HG03045 (cell line): Measurements from ENCODE around the gene ELMO2.

ENCODE experiments used
- ATAC-seq: cut with Tn5 transposase; IDR thresholded peaks from one replicate; pipeline ENCODE4 v1.9.1; 2021; ENCODE audit warnings: mild to moderate bottlenecking, moderate library complexity; ENCODE audit not compliant: unreplicated experiment

Gene ELMO2

DNA sequence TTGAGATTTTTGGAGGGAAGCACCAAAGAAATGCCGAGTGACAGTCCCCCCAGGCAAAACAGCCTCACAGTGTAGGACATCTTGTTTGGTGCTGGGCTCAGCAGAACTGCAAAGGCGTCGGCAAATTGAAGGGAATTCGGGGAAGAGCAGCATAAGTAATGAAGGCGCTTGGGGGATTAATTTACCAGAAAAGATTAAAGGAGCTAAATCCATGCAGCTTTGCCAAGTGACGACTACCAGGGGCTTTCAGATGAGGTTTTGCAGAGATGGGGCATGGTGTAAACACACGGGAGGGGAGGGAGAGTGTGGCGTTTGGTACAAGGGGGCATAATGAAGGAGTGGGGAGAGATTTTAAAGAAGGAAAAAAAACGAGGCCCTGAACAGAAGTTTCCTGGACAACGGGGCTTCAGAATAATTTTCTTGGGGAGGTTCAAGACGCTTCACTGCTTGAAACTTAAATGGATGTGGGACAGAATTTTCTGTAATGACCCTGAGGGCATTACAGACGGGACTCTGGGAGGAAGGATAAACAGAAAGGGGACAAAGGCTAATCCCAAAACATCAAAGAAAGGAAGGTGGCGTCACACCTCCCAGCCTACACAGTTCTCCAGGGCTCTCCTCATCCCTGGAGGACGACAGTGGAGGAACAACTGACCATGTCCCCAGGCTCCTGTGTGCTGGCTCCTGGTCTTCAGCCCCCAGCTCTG, 52.8 kb downstream of the ELMO2 start:
- ATAC-seq, result no peak

DNA sequence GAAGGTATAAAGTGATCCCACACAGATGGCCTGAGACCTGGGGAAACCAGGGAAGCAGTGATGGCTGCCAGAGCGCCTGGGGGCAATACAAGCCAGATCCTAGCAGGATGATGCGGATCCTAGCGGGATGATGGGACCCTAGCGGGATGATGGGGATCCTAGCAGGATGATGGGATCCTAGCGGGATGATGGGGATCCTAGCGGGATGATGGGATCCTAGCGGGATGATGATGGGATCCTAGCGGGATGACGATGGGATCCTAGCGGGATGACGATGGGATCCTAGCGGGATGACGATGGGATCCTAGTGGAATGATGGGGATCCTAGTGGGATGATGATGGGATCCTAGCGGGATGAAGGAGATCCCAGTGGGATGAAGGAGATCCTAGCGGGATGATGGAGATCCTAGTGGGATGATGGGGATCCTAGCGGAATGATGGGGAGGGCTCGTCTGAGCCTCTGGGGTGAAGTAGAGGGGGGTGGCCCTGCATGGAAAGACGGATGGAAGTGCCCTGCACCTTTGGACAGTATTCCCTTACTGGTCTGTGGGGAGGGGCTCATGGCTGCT, 54.0 kb downstream of the ELMO2 start:
- no peak for ATAC-seq

DNA sequence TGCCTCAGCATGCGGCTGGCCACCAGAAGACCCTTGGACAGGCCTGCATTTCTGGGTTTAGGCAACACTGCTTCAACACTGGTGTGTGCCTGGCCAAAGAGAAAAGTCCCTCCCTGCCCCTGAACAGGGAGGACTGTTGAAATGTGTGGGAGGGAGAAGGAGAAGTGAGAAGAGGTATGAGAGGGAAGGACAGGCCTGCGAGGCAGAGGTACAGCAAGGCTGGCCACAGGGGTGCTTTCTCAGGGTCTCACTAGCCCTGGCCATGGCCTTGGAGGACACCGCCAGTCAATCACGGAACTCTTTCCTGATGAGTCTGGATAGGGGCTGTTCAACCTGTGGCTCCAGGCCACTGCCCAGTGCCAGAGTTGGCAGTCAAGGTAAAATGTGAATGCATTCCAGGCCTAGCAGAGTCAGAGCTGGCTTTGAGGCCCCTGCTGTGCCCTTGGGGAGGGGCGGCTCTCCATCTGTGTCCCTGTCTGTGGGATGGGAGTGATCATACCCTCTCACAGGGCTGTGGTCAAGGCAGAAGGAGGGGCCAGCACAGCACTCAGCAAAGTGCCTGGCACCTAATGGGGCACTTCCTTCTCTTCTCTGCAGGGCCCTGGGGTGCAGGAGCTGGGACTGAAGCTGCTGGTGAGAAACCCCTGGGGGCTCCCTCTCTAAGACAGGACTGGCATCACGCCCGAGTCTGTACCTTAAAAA, 54.9 kb downstream of the ELMO2 start:
- ATAC-seq, result no peak

DNA sequence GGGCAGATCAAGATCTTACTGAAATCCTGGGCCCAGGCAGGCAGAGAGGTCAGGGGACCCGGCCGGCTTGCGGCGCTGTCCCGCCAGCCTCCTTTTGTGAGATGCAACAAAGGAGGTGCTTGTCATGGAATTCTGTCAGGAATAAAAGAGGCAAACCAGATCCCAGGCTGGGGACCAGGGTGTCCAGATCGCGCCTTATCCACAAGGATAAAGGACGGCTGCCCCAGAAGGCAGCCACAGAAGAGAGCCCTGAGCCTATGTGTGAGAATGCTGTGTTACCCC, 55.5 kb downstream of the ELMO2 start:
- no peak for ATAC-seq

DNA sequence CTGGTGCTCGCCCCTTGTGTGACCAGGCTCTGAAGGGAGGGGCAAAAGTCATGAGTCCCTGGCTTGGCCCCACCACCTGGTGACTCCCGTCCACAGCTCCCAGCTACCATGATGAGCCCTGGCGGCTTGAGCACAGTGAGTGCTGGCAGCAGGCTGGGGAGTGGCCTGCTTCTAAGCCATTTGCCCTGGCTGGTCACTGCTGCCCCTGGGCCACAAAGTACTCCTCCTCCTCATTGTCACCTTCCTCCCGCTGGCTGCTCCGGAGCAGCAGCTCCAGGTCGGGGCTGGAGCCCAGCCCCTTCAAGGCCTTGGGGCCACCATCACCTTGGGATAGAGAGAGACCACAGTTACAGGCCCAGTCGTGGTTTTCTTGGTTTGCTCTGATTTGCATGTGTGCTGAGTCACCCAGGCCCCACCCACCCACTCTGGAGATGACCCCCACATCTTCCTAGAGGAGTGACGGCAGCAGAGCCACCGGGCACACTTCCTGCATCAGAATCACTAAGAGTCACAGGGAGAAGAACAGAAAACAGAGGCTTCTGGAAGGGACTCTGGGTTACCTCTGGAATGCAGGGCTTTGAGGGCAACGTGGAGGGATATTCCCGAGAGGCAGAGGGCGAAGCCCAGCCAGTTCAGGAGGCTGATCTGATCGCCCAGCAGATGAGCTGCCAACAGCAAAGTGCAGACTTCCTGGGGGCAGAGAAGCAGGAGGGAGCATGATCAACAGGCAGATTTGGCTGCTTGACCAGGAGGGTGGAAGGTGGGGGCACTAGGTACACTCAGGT, 56.0 kb downstream of the ELMO2 start:
- peak; percentile 48 for ATAC-seq

DNA sequence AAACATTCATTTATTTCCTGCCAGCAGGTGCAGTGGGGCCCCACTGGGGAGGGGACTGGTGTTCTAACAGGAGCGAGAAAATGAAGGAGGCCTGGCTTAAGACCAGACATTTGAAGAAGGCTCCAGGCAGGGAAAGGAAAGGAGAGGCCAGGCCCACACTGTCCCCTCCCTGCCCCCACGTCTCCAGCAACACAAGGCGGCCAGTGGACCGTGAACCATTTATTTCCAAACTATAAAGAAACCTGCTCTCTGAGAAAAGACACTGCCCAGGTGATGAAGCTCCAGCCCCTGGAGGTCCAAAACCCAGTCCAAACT, 56.7 kb downstream of the ELMO2 start:
- peak; percentile 21 for ATAC-seq

DNA sequence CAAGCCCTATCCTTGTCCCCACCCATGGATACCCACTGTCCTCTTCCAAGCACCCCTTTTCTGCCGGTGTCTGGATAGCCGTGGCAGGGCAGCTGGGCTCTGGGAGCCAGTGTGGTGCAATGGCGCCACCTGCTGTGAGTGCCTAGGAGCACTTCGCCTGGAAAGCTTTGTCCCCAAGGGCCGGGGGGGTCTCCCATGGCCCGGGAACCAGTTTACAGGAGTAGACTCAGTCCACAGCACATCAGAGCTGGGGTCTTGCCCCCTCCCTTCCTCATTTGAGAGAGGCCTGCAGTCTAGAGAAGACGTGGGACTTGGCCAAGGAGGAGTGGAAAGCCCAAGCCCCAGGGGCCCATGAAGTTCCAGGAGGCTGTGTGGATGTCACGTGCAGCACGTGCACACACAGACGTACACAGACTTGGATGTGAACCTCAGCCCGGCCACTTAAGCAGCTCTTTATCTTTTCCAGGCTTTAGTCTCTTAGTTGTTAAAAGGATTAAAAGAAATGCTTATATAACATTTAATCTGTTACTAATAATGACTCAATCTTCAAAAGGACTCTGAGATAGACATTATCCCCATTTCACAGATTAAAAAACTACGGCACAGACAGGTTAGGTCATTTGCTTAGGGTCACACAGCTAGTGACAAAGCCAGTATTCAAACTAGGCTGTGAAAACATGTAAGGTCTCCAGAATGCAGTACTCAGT, 57.2 kb downstream of the ELMO2 start:
- ATAC-seq, result no peak

DNA sequence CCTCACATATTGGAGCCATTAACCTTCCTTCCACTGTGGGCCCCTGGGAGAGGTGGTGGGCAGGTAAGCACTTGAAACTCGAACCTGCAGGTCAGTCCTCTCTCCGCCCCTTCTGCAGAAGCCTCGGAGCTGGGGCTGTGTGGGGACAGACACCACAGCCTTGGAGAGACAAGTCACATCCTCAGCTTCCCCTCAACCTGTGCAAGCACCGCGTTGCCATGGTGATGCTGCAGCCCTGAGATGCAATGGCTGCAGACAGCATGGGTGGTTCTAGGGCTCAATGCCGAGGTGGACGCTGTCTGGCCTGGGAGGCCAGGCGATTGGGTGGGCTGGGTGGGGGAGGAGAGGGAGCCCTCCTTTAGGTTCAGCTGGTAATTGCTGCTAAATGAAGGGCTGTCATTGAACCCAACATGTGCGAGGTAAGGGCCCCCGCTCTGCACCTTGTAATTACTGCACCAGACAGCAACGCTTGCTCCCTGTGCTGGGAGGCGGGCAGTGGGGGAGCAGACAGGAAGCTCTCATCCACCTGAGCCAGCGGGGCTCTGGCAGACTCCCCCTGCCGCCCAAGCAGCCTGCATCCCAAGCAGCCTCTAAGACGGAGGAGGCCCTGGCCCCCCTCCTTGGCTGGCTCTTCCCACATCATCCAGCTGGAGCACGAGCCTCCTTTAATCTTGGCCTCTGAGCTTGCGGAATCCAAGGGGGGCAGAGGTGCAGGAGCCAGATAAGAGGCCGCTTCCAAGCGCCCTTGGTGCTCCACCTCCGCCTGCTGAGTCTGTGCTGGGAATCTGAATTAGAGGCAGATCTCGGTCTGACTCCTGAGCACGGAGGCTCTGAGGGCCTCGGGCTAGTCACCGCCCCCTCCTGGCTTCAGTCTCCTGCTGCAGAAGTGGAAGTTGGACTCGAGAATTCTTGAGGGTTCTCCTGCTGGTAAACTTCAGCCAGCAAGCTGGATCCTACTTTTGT, 58.3 kb downstream of the ELMO2 start:
- ATAC-seq, result no peak

DNA sequence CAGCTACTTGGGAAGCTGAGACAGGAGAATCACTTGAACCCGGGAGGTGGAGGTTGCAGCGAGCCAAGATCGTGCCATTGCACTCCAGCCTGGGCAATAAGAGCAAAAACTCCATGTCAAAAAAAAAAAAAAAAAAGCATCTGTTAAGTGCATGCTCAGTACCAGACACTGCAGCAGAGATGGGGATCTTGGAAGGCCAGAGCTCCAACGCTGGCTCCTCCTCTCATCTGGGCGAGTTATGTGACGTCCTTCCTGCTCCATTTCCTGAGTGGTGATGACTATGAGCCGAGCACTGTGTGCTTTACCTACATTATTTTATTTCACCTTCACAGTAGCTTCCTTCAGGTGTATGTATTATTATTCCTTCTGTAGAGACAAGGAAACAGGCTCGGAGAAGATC, 59.6 kb downstream of the ELMO2 start:
- no peak for ATAC-seq

DNA sequence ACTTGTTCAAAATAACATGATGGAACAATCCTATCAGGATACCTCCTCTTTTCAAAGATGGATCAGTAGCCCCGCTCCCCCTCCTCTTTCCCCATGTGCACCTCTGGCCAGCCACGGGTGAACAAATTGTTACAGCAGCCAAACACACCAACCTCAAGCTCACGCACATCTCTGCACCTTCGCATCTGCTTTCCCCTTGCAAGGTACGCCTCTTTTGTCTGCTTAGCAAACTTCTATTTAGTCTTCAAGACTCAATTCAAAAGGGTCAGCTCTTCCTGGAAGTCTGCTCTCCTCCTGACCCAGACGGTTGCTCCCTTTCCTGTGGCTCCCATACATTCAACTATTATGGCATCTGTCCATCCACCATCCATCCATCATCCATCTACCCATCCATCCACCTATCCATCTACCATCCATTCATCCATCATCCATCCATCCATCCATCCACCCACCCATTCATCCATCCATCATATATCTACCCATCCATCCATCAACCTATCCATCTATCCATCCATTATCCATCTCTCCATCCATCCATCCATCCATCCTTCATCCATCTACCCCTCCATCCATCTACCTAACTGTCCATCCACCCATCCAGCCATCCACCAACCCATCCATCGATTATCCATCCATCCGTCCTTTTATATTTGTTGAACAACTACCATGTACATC, 61.8 kb downstream of the ELMO2 start:
- ATAC-seq, result no peak

DNA sequence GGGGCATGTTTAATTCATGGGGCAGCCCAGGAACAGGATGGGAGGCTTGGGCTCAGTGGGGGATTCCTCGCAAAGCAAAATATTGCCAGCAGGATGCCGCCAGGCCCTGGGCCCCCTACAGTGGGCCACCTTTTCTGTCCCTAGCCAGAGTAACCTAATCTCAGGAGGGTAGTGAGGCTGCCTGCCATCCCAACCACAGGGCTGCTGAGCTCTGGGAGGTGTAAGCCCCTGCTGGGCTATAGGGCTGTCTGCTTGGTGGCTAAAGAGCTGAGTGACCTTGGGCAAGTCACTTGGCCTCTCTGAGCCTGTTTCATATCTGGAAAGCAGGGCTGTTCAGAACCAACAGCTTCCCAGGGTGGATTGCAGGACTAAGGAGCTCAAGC, 62.4 kb downstream of the ELMO2 start:
- ATAC-seq, result no peak

DNA sequence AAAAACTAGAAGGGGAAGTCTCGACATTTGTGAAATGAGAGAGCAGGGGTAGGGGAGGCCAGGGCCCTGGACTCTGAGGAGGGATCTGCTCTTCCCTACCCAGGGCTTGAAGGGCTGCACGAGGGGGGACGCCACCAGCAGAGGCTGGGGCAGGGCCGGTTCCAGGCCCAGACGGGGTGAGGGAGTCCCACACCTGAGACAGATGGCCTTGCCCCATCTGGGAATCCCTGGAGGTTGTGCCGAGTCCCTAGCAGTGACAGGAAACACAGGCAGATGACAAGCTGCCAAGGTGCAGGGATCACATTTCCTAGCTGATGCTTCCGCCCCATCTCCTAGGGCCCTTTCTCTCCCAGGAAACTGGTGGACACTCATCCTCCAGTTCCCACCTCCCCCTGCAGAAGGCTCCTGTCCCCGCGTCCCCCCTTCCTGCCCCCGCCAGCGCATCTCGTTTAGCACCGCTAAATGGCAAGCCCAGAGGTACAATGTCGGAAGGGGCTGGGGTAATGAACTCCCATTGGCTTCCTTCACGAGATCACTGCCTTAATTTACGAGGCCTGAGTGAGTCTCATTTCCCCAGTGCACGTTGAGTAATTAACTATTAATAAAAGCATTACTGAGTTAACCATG, 63.0 kb downstream of the ELMO2 start:
- ATAC-seq, result no peak

DNA sequence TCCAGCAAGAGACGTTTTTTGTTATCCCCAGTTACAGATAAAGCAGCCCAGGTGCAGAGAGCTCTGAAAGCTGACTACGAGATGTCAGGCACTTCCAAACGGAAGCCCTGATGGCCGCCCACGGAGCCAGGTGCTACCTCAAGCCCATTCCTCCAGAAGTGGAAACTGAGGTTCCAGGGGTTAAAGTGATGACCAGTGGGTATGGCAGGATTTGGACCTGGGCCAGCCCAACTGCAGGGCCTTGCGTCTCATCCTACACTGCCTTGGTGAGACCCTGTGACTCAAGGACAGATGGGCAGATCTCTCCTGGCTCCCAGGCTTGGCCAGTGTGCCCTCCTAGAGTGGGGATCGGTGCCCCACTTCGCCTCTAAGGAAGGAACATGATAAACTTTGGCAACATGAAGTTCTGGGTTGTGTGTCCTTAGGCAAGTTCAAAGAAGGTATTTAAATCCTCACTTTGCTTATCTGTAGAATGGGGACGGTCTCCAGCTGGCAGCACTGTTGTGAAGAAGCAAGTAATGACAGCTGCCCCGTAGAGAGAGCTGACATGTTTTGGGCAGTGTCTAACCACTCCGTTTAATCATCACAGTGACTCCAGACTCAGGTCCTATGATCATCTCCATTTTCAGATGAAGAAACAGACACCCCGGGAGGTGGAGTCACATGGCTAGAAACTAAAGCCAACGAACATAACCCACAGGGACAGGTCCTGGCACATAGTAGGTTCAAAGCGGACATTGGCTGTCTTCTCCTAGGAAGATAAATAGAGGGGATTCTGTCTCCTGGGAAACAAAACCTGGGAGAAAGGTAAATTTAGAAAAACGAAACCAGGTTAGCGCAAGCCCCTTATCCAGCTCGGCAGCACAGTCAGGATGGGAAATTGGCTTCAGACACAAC, 63.7 kb downstream of the ELMO2 start:
- no peak for ATAC-seq

DNA sequence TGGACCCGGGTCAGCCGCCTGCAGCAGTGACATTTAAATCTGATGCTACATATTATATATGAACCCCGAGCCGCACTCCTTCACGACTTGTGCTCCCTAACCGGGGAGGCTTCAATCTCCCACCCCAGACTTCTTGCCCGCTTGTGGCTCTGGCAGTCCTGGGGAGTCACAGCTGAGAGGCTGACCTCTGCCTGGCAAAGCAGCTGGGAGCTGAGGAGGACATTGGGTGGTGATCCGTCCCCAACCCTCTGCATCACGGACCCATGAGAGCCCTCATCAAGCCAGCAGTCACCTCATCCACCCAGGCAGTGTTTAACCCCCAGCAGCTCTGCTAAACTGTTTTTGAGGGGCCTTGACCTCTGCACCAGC, 64.4 kb downstream of the ELMO2 start:
- no peak for ATAC-seq

DNA sequence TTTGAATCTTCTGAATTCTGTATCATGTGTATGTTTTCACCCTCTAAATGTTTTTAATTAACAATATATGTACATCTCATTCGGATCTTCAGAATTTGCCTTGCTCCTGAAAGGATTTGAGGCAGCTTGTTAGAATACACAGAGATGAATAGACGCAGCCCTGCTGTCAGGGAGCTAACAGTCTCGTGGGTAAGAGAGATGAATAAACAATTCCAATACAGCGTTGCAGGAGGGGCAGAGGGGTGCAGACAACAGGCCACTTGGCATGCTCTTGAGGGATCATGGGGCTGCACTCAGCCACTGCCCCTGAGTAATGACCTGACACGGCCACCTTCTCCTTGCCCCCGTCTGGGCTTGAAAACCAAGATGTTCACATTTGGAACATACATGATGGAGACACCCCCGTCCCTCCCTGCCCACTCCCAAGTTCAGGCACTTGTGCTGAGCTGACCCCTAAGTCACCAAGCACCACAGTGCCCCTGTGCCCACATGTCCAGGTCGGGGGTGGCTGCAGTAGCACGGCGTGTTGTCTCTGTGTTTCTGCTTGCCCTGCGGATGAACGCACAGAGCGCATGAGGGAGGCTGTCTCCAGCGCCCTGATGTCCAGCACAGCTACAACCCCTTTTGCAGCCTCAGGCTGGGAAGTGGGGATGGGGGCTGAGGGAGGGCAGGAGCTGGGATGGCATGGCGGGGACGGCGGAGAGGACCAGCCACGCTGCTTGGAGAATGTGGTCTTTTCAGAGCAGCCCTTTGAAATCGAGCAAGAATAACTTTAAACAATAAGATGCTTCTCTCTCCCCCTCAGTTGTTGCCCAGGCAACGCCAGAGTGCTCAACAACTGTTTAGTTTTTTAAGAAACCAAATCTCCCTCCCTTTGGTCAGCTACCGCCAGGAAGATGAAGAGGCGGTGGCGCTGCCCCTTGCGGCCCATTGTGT, 65.1 kb downstream of the ELMO2 start:
- no peak for ATAC-seq

DNA sequence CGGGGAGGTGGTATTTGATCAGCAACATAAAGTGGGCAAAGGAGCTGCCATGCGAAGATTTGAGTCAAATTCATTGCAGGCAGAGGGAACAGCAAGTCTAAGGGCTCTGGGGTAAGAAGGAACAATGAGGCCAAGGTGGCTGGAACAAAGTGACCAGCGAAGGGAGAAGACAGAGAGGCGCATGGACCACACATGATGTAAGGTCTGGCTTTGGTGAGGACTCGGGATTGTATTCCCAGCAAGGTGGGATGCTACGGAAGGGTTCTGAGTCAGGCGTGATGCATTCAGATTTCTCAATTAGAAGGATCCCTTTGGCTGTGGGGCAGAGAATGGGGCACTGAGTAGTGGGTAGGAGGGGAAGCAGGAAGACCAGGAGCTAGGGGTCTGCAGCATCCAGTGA, 67.4 kb downstream of the ELMO2 start:
- no peak for ATAC-seq

DNA sequence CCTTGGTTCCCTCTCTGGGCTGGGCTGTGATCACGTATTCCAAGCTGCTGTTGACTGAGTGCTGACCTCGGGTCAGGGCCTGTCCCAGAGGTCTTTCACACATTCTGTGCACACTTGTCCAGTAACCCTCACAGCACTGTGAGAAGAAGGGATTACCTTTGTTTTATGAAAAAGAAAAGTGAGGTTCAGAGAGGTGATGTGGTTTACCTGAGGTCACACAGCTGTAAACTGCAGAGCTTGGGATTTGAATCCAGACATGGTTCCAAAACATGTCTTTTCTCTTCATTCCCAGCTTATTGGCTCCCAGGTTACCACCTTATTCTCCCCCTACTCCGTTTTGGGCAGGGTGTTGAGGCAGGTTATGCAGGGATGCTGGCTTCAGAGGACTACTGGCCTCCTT, 69.7 kb downstream of the ELMO2 start:
- no peak for ATAC-seq
